Mesodermal cell (in vitro differentiated cells): Measurements from ENCODE around the gene AHCYL2.
"Not testable (repeated sequence)": the region's sequence is repeated elsewhere in the genome, so short reads cannot be mapped to it uniquely, and the experiment has no call there.

Experiments
- H3K27ac ChIP-seq: 2 replicates; pipeline ENCODE4 v1.7.0; 2013; ENCODE audit warnings: mild to moderate bottlenecking, low read depth, low read length, moderate library complexity; ENCODE audit not compliant: severe bottlenecking
- H3K36me3 ChIP-seq: 2 replicates; pipeline ENCODE4 v1.7.1; 2013; ENCODE audit warnings: mild to moderate bottlenecking, low read length, moderate library complexity; ENCODE audit not compliant: control insufficient read depth, insufficient read depth
- H3K4me1 ChIP-seq: one replicate; pipeline ENCODE4 v1.7.1; 2013; ENCODE audit warnings: mild to moderate bottlenecking, low read length; ENCODE audit not compliant: insufficient read depth, control insufficient read depth, poor library complexity, severe bottlenecking
- H3K4me3 ChIP-seq: 2 replicates; pipeline ENCODE4 v1.7.0; 2013; ENCODE audit warnings: low read length, control low read depth, mild to moderate bottlenecking; ENCODE audit not compliant: insufficient read depth, poor library complexity, severe bottlenecking; ENCODE audit errors: extremely low read depth
- H3K9me3 ChIP-seq: 2 replicates; pipeline ENCODE4 v1.7.1; 2013; ENCODE audit warnings: mild to moderate bottlenecking, low read length, moderate library complexity; ENCODE audit not compliant: control insufficient read depth
- WGBS, 2 experiments: methylation state at CpG; one replicate each; pipeline ENCODE4 v1.1.5; 2013; ENCODE audit warnings: missing lambda C conversion rate in 2 of 2; ENCODE audit not compliant: insufficient coverage in 2 of 2; 5-methylcytosine and 5-hydroxymethylcytosine counted together

AHCYL2 gene

GRCh38 chr7:129332254-129333035 is 107.6 kb downstream of the AHCYL2 start:
- H3K4me3 ChIP-seq: no peak overlapping the region
- H3K36me3 ChIP-seq: no peaks in the 10 kb centered on the region
- H3K9me3 ChIP-seq: no peaks in the 10 kb centered on the region
- no peak overlapping the region for H3K27ac ChIP-seq
- H3K4me1 ChIP-seq: no peaks in the 10 kb centered on the region
- 88 to 100% methylated on average over 2 to 3 of the region's 3 CpGs for WGBS, 2 experiments

- 100% methylated on average over 2 of the region's 3 CpGs for WGBS, 2 experiments
- no peaks in the 10 kb centered on the region for H3K9me3 ChIP-seq
- no peaks in the 10 kb centered on the region for H3K4me1 ChIP-seq
- no peak overlapping the region for H3K27ac ChIP-seq
- H3K36me3 ChIP-seq: no peaks in the 10 kb centered on the region
- H3K4me3 ChIP-seq: no peak overlapping the region
These were observed 109.6 kb downstream of the AHCYL2 start for GRCh38 chr7:129334473-129334872.

- Histone ChIP-seq H3K36me3 (no peaks in the 10 kb centered on the region), H3K4me1 (peaks cover 4% of the 10 kb centered on the region), H3K27ac (no peak overlapping the region), H3K9me3 (no peaks in the 10 kb centered on the region), H3K4me3 (no peak overlapping the region)
- 100% methylated on average over 1 of the region's 2 CpGs; no CpG with 5 or more reads in 1 of the 2 experiments for WGBS, 2 experiments
These were observed 113.6 kb downstream of the AHCYL2 start for GRCh38 chr7:129338450-129338849.

GRCh38 chr7:129341212-129341611 is 116.4 kb downstream of the AHCYL2 start:
- Histone ChIP-seq H3K9me3 (no peaks in the 10 kb centered on the region), H3K36me3 (no peaks in the 10 kb centered on the region), H3K4me3 (no peak overlapping the region), H3K27ac (no peak overlapping the region), H3K4me1 (peaks cover 4% of the 10 kb centered on the region)
- no CpG with 5 or more reads among the region's 1 CpG for WGBS, 2 experiments

GRCh38 chr7:129341816-129342806 is 117.3 kb downstream of the AHCYL2 start:
- no CpG with 5 or more reads among the region's 3 CpGs for WGBS, 2 experiments
- no peaks in the 10 kb centered on the region for H3K9me3 ChIP-seq
- no peak overlapping the region for H3K4me3 ChIP-seq
- no peak overlapping the region for H3K27ac ChIP-seq
- peaks cover 4% of the 10 kb centered on the region for H3K4me1 ChIP-seq
- no peaks in the 10 kb centered on the region for H3K36me3 ChIP-seq

GRCh38 chr7:129343099-129343700 is 118.4 kb downstream of the AHCYL2 start:
- no peak overlapping the region for H3K27ac ChIP-seq
- no peak overlapping the region for H3K4me3 ChIP-seq
- H3K36me3 ChIP-seq: no peaks in the 10 kb centered on the region
- no CpG with 5 or more reads among the region's 3 CpGs for WGBS, 2 experiments
- H3K9me3 ChIP-seq: no peaks in the 10 kb centered on the region
- peaks cover 4% of the 10 kb centered on the region for H3K4me1 ChIP-seq

GRCh38 chr7:129347330-129347729 is 122.5 kb downstream of the AHCYL2 start:
- Histone ChIP-seq H3K9me3 (no peaks in the 10 kb centered on the region), H3K36me3 (no peaks in the 10 kb centered on the region), H3K4me3 (no peak overlapping the region), H3K4me1 (no peaks in the 10 kb centered on the region), H3K27ac (no peak overlapping the region)
- WGBS, 2 experiments: 100% methylated on average over 1 of the region's 2 CpGs; no CpG with 5 or more reads in 1 of the 2 experiments

- no peaks in the 10 kb centered on the region for H3K36me3 ChIP-seq
- no peaks in the 10 kb centered on the region for H3K4me1 ChIP-seq
- 63% methylated on average over 1 of the region's 2 CpGs; no CpG with 5 or more reads in 1 of the 2 experiments for WGBS, 2 experiments
These were observed 123.4 kb downstream of the AHCYL2 start for GRCh38 chr7:129348023-129348740.

GRCh38 chr7:129351320-129351719 is 126.5 kb downstream of the AHCYL2 start:
- Histone ChIP-seq H3K4me1 (no peaks in the 10 kb centered on the region), H3K4me3 (no peak overlapping the region), H3K9me3 (no peaks in the 10 kb centered on the region), H3K27ac (no peak overlapping the region), H3K36me3 (no peaks in the 10 kb centered on the region)
- 81% methylated on average over 2 of the region's 3 CpGs for WGBS, 2 experiments

More at GRCh38 chr7:129348023-129348740, 123.4 kb downstream of the AHCYL2 start:
- no peaks in the 10 kb centered on the region for H3K9me3 ChIP-seq
- no peak overlapping the region for H3K27ac ChIP-seq
- no peak overlapping the region for H3K4me3 ChIP-seq

GRCh38 chr7:129353104-129353503 is 128.3 kb downstream of the AHCYL2 start:
- WGBS, 2 experiments: 89 to 96% methylated on average over 4 of the region's 5 CpGs
- not testable (repeated sequence) for H3K27ac ChIP-seq, H3K36me3 ChIP-seq, H3K9me3 ChIP-seq, H3K4me1 ChIP-seq, H3K4me3 ChIP-seq
